ENCODE results near the gene WDR13.

DNA sequence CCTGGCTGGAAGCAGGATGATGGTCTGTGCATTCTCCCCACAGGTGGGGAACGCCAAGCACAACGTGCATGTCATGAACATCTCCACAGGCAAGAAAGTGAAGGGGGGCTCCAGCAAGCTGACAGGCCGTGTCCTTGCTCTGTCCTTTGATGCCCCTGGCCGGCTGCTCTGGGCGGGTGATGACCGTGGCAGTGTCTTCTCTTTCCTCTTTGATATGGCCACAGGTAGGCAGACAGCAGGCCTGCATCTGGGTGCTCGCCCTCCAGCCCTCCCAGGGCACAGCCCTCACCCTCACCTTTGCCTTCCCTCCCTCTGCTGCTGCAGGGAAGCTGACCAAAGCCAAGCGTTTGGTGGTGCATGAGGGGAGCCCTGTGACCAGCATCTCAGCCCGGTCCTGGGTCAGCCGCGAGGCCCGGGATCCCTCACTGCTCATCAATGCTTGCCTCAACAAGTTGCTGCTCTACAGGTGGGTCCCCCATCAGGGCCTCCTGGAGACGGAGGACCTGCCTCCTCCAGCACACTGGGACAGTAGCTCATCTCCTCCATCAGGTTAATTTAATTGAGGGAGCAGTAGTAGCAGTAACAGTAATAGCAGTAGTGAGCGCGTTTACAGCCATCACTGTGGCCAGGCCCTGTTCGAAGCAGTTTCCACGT lies 4.6 kb downstream of the WDR13 start:
- TF ChIP-seq, protein P1, sequence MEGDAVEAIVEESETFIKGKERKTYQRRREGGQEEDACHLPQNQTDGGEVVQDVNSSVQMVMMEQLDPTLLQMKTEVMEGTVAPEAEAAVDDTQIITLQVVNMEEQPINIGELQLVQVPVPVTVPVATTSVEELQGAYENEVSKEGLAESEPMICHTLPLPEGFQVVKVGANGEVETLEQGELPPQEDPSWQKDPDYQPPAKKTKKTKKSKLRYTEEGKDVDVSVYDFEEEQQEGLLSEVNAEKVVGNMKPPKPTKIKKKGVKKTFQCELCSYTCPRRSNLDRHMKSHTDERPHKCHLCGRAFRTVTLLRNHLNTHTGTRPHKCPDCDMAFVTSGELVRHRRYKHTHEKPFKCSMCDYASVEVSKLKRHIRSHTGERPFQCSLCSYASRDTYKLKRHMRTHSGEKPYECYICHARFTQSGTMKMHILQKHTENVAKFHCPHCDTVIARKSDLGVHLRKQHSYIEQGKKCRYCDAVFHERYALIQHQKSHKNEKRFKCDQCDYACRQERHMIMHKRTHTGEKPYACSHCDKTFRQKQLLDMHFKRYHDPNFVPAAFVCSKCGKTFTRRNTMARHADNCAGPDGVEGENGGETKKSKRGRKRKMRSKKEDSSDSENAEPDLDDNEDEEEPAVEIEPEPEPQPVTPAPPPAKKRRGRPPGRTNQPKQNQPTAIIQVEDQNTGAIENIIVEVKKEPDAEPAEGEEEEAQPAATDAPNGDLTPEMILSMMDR (IDR thresholded peaks at IDR 0.05), result no peak
- no peak for TF ChIP-seq POLR2A (IDR thresholded peaks at IDR 0.05)

All from tibial nerve (tissue), 3 donors.